Neutrophil (primary cell): ENCODE data around the gene FOXL3.

Experiments used
- H3K27ac ChIP-seq: fragments of 200-600 bp; sonication (generic); 2 replicates; pipeline ENCODE4 v1.5.1; 2016; ENCODE audit warnings: mild to moderate bottlenecking, moderate library complexity
- H3K27me3 ChIP-seq: fragments of 200-600 bp; sonication (generic); 2 replicates; pipeline ENCODE4 v1.6.0; 2016; ENCODE audit warnings: mild to moderate bottlenecking
- H3K36me3 ChIP-seq: fragments of 200-600 bp; sonication (generic); 2 replicates; pipeline ENCODE4 v1.5.1; 2017
- H3K4me1 ChIP-seq, 2 experiments: fragments of 200-600 bp in 1 of 2; sonication (generic) in 1 of 2; 1 replicate in 1 of 2; 2 replicates in 1 of 2; pipeline versions ENCODE4 v1.5.1 to v1.6.1; 2013 to 2016; ENCODE audit warnings: low read depth in 1 of 2, low read length in 1 of 2, mild to moderate bottlenecking in 1 of 2, moderate library complexity in 1 of 2; ENCODE audit not compliant: control insufficient read depth in 1 of 2, insufficient read depth in 1 of 2
- H3K4me3 ChIP-seq, 2 experiments: fragments of 200-600 bp in 1 of 2; sonication (generic) in 1 of 2; 1 replicate in 1 of 2; 2 replicates in 1 of 2; pipeline ENCODE4 v1.5.1; 2013 to 2016; ENCODE audit warnings: low read depth in 1 of 2, low read length in 1 of 2, mild to moderate bottlenecking in 1 of 2, moderate library complexity in 1 of 2
- H3K9me3 ChIP-seq: fragments of 200-600 bp; sonication (generic); 2 replicates; pipeline ENCODE4 v1.5.1; 2016
- TF ChIP-seq, protein P1 (sequence below): fragments of 200-600 bp; sonication (generic); IDR thresholded peaks from 2 replicates; pipeline ENCODE4 v1.5.1; 2016; ENCODE audit warnings: antibody characterized with exemption

The FOXL3 gene

GRCh38 chr7:304574-305409 lies 14.8 kb downstream of the FOXL3 start:
- H3K27me3 ChIP-seq = no peaks in the 10 kb centered on the region
- no peaks in the 10 kb centered on the region for H3K4me1 ChIP-seq
- H3K36me3 ChIP-seq = no peaks in the 10 kb centered on the region
- no peaks in the 10 kb centered on the region for H3K9me3 ChIP-seq
- H3K4me3 ChIP-seq = no peak overlapping the region
- no peak overlapping the region for H3K27ac ChIP-seq
- TF ChIP-seq, protein P1, sequence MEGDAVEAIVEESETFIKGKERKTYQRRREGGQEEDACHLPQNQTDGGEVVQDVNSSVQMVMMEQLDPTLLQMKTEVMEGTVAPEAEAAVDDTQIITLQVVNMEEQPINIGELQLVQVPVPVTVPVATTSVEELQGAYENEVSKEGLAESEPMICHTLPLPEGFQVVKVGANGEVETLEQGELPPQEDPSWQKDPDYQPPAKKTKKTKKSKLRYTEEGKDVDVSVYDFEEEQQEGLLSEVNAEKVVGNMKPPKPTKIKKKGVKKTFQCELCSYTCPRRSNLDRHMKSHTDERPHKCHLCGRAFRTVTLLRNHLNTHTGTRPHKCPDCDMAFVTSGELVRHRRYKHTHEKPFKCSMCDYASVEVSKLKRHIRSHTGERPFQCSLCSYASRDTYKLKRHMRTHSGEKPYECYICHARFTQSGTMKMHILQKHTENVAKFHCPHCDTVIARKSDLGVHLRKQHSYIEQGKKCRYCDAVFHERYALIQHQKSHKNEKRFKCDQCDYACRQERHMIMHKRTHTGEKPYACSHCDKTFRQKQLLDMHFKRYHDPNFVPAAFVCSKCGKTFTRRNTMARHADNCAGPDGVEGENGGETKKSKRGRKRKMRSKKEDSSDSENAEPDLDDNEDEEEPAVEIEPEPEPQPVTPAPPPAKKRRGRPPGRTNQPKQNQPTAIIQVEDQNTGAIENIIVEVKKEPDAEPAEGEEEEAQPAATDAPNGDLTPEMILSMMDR = no peak

DNA sequence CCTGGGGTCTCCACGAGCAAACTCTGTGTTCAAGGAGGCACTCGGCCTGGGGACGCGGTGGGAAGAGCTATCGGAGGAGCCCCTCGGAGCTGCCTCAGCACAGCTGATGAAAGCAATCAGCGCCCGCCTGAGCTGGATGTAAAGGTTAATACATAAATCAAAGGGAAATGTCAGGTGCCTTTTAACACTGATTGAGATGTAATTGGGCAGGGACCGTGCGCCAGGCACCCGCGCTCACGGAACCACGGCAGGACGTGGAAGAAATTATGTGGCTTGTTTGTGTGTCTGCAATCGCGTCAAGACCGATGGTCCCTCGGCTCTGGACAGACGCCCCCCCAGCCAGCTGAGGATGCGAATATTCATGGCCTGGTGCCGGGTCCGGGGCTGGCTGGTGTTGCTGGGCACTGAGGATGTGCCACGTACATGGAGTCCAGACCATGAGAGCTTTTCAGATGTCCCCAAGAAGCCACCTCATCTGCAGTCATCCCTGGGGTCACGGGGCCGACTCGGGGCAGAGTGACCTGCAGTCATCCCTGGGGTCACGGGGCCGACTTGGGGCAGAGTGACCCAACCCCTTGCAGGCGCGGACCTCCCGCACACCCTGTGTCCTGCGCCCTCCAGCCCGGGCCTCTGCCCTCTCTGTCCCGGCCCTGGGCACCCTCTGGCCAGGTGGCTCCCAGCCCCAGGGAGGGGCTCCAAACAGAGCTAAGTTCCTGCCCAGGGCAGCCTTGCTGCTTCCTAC lies 15.6 kb downstream of the FOXL3 start:
- TF ChIP-seq, protein P1 = no peak
- no peaks in the 10 kb centered on the region for H3K27me3 ChIP-seq
- no peaks in the 10 kb centered on the region for H3K4me1 ChIP-seq
- H3K9me3 ChIP-seq = no peaks in the 10 kb centered on the region
- H3K36me3 ChIP-seq = no peaks in the 10 kb centered on the region
- no peak overlapping the region for H3K27ac ChIP-seq
- H3K4me3 ChIP-seq = no peak overlapping the region

GRCh38 chr7:307970-308369 lies 18.0 kb downstream of the FOXL3 start:
- no peaks in the 10 kb centered on the region for H3K36me3 ChIP-seq
- H3K9me3 ChIP-seq = no peaks in the 10 kb centered on the region
- no peak overlapping the region for H3K27ac ChIP-seq
- no peaks in the 10 kb centered on the region for H3K4me1 ChIP-seq
- TF ChIP-seq, protein P1 = no peak
- H3K4me3 ChIP-seq = no peak overlapping the region
- H3K27me3 ChIP-seq = peaks cover 17% of the 10 kb centered on the region

GRCh38 chr7:309586-310228 lies 19.7 kb downstream of the FOXL3 start:
- Histone ChIP-seq H3K4me3 (no peak overlapping the region), H3K27ac (no peak overlapping the region), H3K4me1 (no peaks in the 10 kb centered on the region), H3K27me3 (peaks cover 17% of the 10 kb centered on the region), H3K36me3 (no peaks in the 10 kb centered on the region), H3K9me3 (no peaks in the 10 kb centered on the region)
- TF ChIP-seq, protein P1 = no peak

DNA sequence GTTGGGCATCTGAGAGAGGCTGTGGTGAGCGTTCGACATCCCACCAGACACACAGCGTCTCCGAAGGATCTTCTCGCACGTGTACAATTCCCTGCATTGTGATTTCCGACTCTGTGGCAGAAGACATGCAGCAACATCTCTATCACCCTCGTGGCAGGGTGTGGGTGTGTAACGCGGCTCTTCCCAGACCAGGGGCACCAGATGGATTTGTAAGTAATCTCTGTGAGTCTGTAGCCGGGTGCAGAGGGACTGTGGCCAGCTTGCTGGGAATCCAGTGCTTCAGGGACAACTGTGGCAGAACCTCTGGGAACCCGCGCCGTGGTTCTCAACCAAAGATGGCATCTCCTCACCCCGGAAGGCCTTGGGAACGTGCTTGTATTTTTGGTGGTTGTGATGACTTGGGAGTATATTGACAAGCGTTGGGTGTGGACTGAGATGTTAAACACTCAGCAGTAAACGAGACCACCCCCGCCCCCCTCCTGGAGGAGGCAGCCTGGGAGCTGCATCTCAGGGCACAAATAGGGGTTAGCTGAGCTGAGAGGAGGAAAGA lies 21.2 kb downstream of the FOXL3 start:
- Histone ChIP-seq H3K4me3 (no peak overlapping the region), H3K4me1 (no peaks in the 10 kb centered on the region), H3K36me3 (no peaks in the 10 kb centered on the region), H3K27me3 (peaks cover 29% of the 10 kb centered on the region), H3K27ac (no peak overlapping the region), H3K9me3 (no peaks in the 10 kb centered on the region)
- TF ChIP-seq, protein P1 = no peak
